MCF 10A (cell line): ENCODE results near the gene PPP6R2. TPM values are rescaled to one million over a fixed set of nuclear protein-coding genes. Genes with fewer than 3 reads are reported as not detected.

Experiments used
- BruUV-seq: library from RNA; stranded (reverse); fragments of 400-500 nt; replicated peaks from 2 replicates; lab custom pipeline; 2021; lab: Mats Ljungman, UMichigan
- CTCF ChIA-PET: fragments of 300-600 bp; sonication (Branson Sonifier 250); formaldehyde crosslinking; extraction: SDS; loops from one replicate; lab custom pipeline; 2021; ENCODE audit warnings: antibody characterized with exemption, inconsistent platforms; lab: Yijun Ruan, JAX
- POLR2A ChIA-PET: fragments of 300-600, 350-650 bp; sonication (Branson Sonifier 250); formaldehyde crosslinking; extraction: SDS; loops from one replicate; lab custom pipeline; 2020; ENCODE audit warnings: antibody characterized with exemption, inconsistent platforms; lab: Yijun Ruan, JAX
- DNase-seq: peaks from one replicate; pipeline ENCODE4 v3.0.0-alpha.2; 2018; ENCODE audit not compliant: unreplicated experiment
- H3K27ac Mint-ChIP-seq: one replicate; pipeline ENCODE4 v1.8.0; 2022; ENCODE audit warnings: mild to moderate bottlenecking, low read depth, mixed read lengths; ENCODE audit not compliant: unreplicated experiment
- H3K27me3 Mint-ChIP-seq: one replicate; pipeline ENCODE4 v1.8.0; 2022; ENCODE audit warnings: mixed read lengths; ENCODE audit not compliant: insufficient read depth, unreplicated experiment
- H3K36me3 Mint-ChIP-seq: one replicate; pipeline ENCODE4 v1.8.0; 2022; ENCODE audit warnings: mild to moderate bottlenecking, moderate library complexity, mixed read lengths; ENCODE audit not compliant: insufficient read depth, unreplicated experiment
- H3K4me1 Mint-ChIP-seq: one replicate; pipeline ENCODE4 v1.8.0; 2022; ENCODE audit warnings: mixed read lengths; ENCODE audit not compliant: insufficient read depth, unreplicated experiment
- H3K4me3 Mint-ChIP-seq: one replicate; pipeline ENCODE4 v1.8.0; 2022; ENCODE audit warnings: mild to moderate bottlenecking, moderate library complexity, mixed read lengths; ENCODE audit not compliant: unreplicated experiment
- H3K9me3 Mint-ChIP-seq: one replicate; pipeline ENCODE4 v1.8.0; 2022; ENCODE audit warnings: mixed read lengths; ENCODE audit not compliant: unreplicated experiment
- CTCF ChIP-seq: fragments of 200-600 bp; IDR thresholded peaks from one replicate; pipeline ENCODE4 v1.8.0; 2022; ENCODE audit warnings: antibody characterized with exemption, mild to moderate bottlenecking; ENCODE audit not compliant: unreplicated experiment
- intact Hi-C: fragments of 100-400 bp; cut with micrococcal nuclease; formaldehyde crosslinking; loops from 2 replicates; pipeline ENCODE4 v1.14.1; 2022
- total RNA-seq: library from RNA; stranded (reverse); gene quantifications from 2 replicates; pipeline ENCODE4 v1.2.3, GENCODE V29; 2022

PPP6R2 gene
- total RNA-seq, 1 experiment from 2014 or later: 30.1 TPM

- CTCF ChIA-PET: interaction anchor here (0.8 kb wide), 1 partner anchor 60 kb away, joined by 3 read pairs; no protein-coding TSS in a partner anchor
- H3K4me1 Mint-ChIP-seq: no peaks in the 10 kb centered on the region
- POLR2A ChIA-PET: no interaction called here
Measured at GRCh38 chr22:50415426-50415825, 72.3 kb downstream of the PPP6R2 start.

GRCh38 chr22:50416996-50417395 is 73.9 kb downstream of the PPP6R2 start:
- Mint-ChIP-seq H3K9me3 (no peaks in the 10 kb centered on the region), H3K36me3 (peaks cover 81% of the 10 kb centered on the region), H3K4me3 (no peak overlapping the region), H3K27me3 (no peaks in the 10 kb centered on the region), H3K4me1 (no peaks in the 10 kb centered on the region), H3K27ac (no peak overlapping the region)
- CTCF ChIA-PET: interaction anchor here (0.6 kb wide), 1 partner anchor 13 kb away, joined by 3 read pairs; no protein-coding TSS in a partner anchor
- TF ChIP-seq CTCF: no peak
- BruUV-seq: no TSS peak
- DNase-seq: no peak
- intact Hi-C loops: no loop called here
- POLR2A ChIA-PET: no interaction called here

More at GRCh38 chr22:50415426-50415825, 72.3 kb downstream of the PPP6R2 start:
- no peak overlapping the region for H3K27ac Mint-ChIP-seq
- H3K4me3 Mint-ChIP-seq: no peak overlapping the region
- no peak for DNase-seq
- H3K9me3 Mint-ChIP-seq: no peaks in the 10 kb centered on the region
- intact Hi-C loops: no loop called here
- no peaks in the 10 kb centered on the region for H3K27me3 Mint-ChIP-seq
- TF ChIP-seq CTCF: no peak
- H3K36me3 Mint-ChIP-seq: peaks cover 82% of the 10 kb centered on the region
- no TSS peak for BruUV-seq

- Mint-ChIP-seq H3K4me1 (no peaks in the 10 kb centered on the region), H3K36me3 (peaks cover 81% of the 10 kb centered on the region), H3K27ac (no peak overlapping the region), H3K9me3 (no peaks in the 10 kb centered on the region), H3K27me3 (no peaks in the 10 kb centered on the region), H3K4me3 (no peak overlapping the region)
- TF ChIP-seq CTCF: no peak
- BruUV-seq: no TSS peak
- intact Hi-C loops: no loop called here
- CTCF ChIA-PET: interaction anchor here (0.6 kb wide), 1 partner anchor 128 kb away, joined by 3 read pairs; no protein-coding TSS in a partner anchor
- POLR2A ChIA-PET: interaction anchor here (0.6 to 0.7 kb wide), 2 partner anchors 96 to 135 kb away, joined by 3 to 5 read pairs; no protein-coding TSS in a partner anchor
- DNase-seq: no peak
Measured at GRCh38 chr22:50417411-50418210, 74.5 kb downstream of the PPP6R2 start.

- no peak for DNase-seq
- no peaks in the 10 kb centered on the region for H3K4me1 Mint-ChIP-seq
- BruUV-seq: no TSS peak
- no peak overlapping the region for H3K4me3 Mint-ChIP-seq
- peaks cover 74% of the 10 kb centered on the region for H3K36me3 Mint-ChIP-seq
- ChIA-PET POLR2A (no interaction called here), CTCF (no interaction called here)
- no peaks in the 10 kb centered on the region for H3K27me3 Mint-ChIP-seq
- intact Hi-C loops: no loop called here
- no peak overlapping the region for H3K27ac Mint-ChIP-seq
- no peaks in the 10 kb centered on the region for H3K9me3 Mint-ChIP-seq
- no peak for TF ChIP-seq CTCF
Measured at GRCh38 chr22:50418624-50419023, 75.5 kb downstream of the PPP6R2 start.
